GM13976 (cell line): ENCODE data around the gene ZNF653.
A peak's percentile ranks its signal among the peaks of the same experiment; 100 is the strongest.
"Not testable (repeated sequence)": the region's sequence is repeated elsewhere in the genome, so short reads cannot be mapped to it uniquely, and the experiment has no call there.

ENCODE experiments used
- DNase-seq: peaks from one replicate; pipeline ENCODE4 v3.0.0; 2012; ENCODE audit warnings: low spot score
- CTCF ChIP-seq: IDR thresholded peaks from 2 replicates; pipeline ENCODE4 v1.5.1; 2012; ENCODE audit warnings: borderline replicate concordance, mild to moderate bottlenecking; ENCODE audit not compliant: insufficient read depth; ENCODE audit errors: extremely low read depth, missing control alignments, control extremely low read depth
- in situ Hi-C: fragments of 300-500 bp; cut with MboI; formaldehyde crosslinking; loops from one replicate; pipeline ENCODE4 v1.12.0; 2022; ENCODE audit warnings: low sequenced_read_pairs, mixed read lengths, inconsistent platforms; ENCODE audit not compliant: unreplicated experiment

The ZNF653 gene

GRCh38 chr19:11458236-11458900, 47.3 kb downstream of the ZNF653 start:
- in situ Hi-C loops, result no loop called here
- no peak for TF ChIP-seq CTCF
- no peak for DNase-seq

- no peak for TF ChIP-seq CTCF
- DNase-seq, result no peak
- in situ Hi-C loops, result no loop called here
Observed at GRCh38 chr19:11457831-11458230, 47.8 kb downstream of the ZNF653 start.

- no peak for DNase-seq
- TF ChIP-seq CTCF, result no peak
- in situ Hi-C loops, result no loop called here
Observed at GRCh38 chr19:11457115-11457514, 48.5 kb downstream of the ZNF653 start.

- in situ Hi-C loops, result no loop called here
- no peak for TF ChIP-seq CTCF
Observed at GRCh38 chr19:11456659-11457058, 49.0 kb downstream of the ZNF653 start.

GRCh38 chr19:11455233-11455554, 50.4 kb downstream of the ZNF653 start:
- DNase-seq, in situ Hi-C loops: not testable (repeated sequence)

More at GRCh38 chr19:11456659-11457058, 49.0 kb downstream of the ZNF653 start:
- DNase-seq, result no peak

- DNase-seq, result peak; percentile 74
- no peak for TF ChIP-seq CTCF
- in situ Hi-C loops, result no loop called here
Observed at GRCh38 chr19:11453468-11454341, 51.9 kb downstream of the ZNF653 start.
